Fibroblast of the aortic adventitia (primary cell): ENCODE data around the gene TMEM43. TPM values are rescaled to one million over a fixed set of nuclear protein-coding genes. Genes with fewer than 3 reads are reported as not detected.

Source experiments
- DNase-seq: peaks from one replicate; pipeline ENCODE4 v3.0.0-alpha.2; 2010; ENCODE audit warnings: low read depth
- H3K4me3 ChIP-seq: 2 replicates; pipeline ENCODE4 v1.5.1; 2011; ENCODE audit warnings: low read depth, mild to moderate bottlenecking, control low read depth, low read length, moderate library complexity
- total RNA-seq: library from RNA; depleted of rRNA; stranded (reverse); fragments of >200 nt; gene quantifications from 2 replicates; pipeline ENCODE4 v1.2.3, GENCODE V29; 2012; ENCODE audit warnings: low replicate concordance
- TF ChIP-seq, protein P1 (sequence below): IDR thresholded peaks from 2 replicates; pipeline ENCODE4 v1.5.1; 2011; ENCODE audit warnings: mild to moderate bottlenecking, low read length, control low read depth, inconsistent platforms; ENCODE audit not compliant: insufficient read depth

TMEM43 gene
- total RNA-seq, 1 donor: 134 TPM

DNA sequence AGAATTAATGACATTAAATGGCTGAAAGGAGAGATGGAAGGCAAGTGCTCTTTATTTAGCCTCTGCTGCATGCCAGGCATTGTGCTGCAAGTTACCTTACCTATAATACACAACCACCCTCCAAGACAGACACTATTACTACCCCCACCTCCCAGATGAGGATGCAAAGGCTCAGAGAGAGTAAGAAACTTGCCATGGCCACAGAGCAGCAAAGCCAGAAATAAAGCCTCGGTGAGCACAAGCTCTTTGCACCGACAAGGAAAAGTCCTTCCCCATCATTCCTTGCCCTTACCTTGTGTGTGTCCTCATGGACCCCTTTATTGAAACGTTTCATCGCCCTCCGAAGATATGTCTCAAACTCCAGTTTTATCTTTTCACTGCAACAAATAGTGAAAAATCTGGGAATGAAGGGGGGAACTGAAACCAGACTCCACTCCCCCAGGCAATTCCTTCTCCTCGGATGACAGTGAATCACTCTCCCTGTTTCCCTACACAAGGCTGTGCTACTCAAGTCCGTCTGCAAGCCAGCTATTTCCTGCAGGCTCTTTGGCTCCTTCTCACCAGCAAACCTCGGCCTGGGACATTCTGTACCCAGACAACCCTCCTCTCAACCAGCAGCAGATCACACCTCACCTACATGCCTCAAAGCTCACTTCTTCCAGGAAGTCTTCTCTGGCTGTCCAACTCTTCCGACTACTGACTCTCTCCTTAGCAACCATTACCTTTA is 42.2 kb downstream of the TMEM43 start:
- no peak overlapping the region for H3K4me3 ChIP-seq
- no peak for DNase-seq
- TF ChIP-seq, protein P1, sequence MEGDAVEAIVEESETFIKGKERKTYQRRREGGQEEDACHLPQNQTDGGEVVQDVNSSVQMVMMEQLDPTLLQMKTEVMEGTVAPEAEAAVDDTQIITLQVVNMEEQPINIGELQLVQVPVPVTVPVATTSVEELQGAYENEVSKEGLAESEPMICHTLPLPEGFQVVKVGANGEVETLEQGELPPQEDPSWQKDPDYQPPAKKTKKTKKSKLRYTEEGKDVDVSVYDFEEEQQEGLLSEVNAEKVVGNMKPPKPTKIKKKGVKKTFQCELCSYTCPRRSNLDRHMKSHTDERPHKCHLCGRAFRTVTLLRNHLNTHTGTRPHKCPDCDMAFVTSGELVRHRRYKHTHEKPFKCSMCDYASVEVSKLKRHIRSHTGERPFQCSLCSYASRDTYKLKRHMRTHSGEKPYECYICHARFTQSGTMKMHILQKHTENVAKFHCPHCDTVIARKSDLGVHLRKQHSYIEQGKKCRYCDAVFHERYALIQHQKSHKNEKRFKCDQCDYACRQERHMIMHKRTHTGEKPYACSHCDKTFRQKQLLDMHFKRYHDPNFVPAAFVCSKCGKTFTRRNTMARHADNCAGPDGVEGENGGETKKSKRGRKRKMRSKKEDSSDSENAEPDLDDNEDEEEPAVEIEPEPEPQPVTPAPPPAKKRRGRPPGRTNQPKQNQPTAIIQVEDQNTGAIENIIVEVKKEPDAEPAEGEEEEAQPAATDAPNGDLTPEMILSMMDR: no peak

DNA sequence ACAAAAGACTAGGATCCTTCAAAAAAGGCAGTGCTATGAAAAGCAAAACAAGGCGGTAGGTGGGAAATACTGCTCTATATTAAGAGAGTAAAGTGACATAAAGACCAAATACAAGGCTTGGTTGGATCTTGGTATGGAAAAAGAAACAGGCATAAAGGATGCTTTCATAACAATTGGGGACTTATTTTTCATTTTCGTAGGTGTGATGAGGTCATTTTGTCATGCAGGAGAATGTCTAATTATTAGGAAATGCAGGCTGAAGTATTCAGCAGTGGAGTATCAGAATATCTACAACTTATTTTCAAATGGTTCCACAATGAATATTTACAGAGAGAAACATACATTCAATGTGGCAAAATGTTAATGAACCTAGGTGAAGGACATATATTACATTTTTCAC is 44.6 kb downstream of the TMEM43 start:
- H3K4me3 ChIP-seq: no peak overlapping the region
- TF ChIP-seq, protein P1: no peak
- DNase-seq: no peak

DNA sequence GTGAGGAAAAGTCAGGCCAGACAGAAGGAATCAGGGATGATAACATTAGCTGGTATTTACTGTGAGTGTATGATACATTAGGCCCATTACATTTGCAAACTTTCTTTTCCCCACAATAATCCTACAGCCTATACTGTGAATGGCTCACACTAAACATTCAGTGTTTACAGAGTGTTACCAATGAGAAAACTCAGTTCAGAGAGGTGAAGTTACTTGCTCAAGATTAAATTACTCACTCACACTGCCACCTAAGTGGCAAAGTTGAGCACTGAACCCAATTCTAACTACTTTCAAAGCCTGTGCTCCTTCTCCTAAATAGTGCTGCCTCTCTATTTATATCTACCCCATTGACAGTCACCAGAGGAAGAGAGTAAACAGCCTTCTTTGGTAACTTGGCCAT is 45.0 kb downstream of the TMEM43 start:
- TF ChIP-seq, protein P1: no peak
- DNase-seq: peak; percentile 17
- H3K4me3 ChIP-seq: no peak overlapping the region

DNA sequence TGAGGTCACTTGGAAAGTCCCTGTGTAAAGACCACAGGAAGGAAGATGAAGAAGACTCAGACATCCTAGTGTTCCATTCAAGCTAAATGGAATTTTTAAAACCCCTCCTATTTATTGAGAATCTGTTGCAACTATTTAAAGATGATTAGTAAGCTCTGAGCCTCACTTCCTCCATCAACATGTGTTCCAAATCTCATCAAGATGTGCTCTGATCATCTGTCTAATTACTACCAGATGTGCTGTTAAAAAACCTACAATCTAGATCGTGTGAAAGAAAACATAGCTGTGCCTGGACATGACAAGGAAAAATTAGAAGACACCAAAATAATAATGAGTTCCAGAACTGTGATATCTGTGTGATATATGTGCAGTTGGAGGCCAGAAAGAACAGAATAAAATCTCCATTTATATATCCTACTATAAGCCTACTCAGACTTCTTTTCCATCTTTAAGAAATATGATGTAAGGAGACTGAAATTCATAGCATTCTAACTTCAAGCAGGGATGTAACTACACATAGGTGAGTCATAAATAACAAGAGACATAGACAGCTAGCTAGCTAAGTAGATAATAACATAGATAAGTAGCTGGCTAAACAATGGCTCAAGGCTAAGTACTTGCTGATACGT is 45.8 kb downstream of the TMEM43 start:
- TF ChIP-seq, protein P1: no peak
- no peak overlapping the region for H3K4me3 ChIP-seq
- peak; percentile 92 for DNase-seq

DNA sequence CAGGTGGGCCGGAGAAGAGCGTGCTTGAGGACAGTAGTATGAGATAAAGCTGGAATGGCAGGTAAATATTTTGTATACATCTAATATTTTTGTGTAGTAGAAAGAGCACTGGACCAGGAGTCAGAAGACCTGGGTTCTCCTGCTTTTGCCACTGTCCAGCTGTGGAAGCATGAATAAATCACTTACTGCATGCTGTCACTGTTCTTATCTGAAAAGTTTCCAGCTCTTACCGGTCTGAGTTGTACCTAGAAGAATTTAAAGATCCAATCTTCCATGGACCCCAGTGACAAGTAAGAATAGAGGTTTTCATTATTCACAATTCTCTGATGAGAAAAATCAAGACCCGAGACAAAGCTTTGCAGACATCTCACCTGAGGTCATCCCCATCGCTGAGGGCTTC is 47.6 kb downstream of the TMEM43 start:
- no peak for DNase-seq
- TF ChIP-seq, protein P1: no peak
- no peak overlapping the region for H3K4me3 ChIP-seq

DNA sequence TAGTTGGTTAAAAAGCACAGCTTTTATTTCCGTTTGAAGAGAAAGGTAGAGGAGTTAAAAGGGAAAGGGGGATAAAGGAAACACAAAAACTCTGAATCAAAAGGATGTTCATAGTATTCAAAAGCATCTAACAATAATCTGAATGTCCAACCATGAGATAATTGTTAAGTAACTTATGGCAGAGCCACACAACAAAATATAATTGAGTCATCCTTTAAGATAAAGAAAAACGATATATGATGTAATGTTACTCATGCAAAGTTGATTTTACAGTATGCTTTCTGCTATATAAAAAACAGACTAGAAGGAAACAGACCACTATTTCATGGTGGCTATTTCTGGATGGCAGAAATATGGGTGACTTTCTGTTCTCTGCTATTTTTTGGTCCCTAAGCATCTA is 49.6 kb downstream of the TMEM43 start:
- peak; percentile 40 for DNase-seq
- TF ChIP-seq, protein P1: no peak
- H3K4me3 ChIP-seq: no peak overlapping the region
